ENCODE data around the gene CAMTA1. TPM values are rescaled to one million over a fixed set of nuclear protein-coding genes. Genes with fewer than 3 reads are reported as not detected.

The CAMTA1 gene
- polyA plus RNA-seq, 1 donor from 2014 or later: 162 TPM

GRCh38 chr1:7151978-7152377 lies 366.7 kb downstream of the CAMTA1 start:
- H3K27ac ChIP-seq (ENCODE audit: low read length): no peak overlapping the region
- H3K27me3 ChIP-seq (ENCODE audit: insufficient read depth, low read depth, low read length): no peaks in the 10 kb centered on the region
- TF ChIP-seq TAF1 (IDR thresholded peaks at IDR 0.05; ENCODE audit: low read depth) (no peak), RAD21 (conservative IDR thresholded peaks at IDR 0.05) (no peak), EZH2 (IDR thresholded peaks at IDR 0.05; ENCODE audit: borderline replicate concordance, insufficient read depth, low read length, poor library complexity, severe bottlenecking) (no peak), MXI1 (conservative IDR thresholded peaks at IDR 0.05; ENCODE audit: poor library complexity, severe bottlenecking) (no peak), POLR2AphosphoS5 (IDR thresholded peaks at IDR 0.05) (no peak), EP300 (conservative IDR thresholded peaks at IDR 0.05; ENCODE audit: poor library complexity, severe bottlenecking) (no peak), CTCF (IDR thresholded peaks at IDR 0.05; ENCODE audit: poor library complexity, severe bottlenecking) (no peak), SMC3 (conservative IDR thresholded peaks at IDR 0.05; ENCODE audit: poor library complexity) (no peak)
- TF ChIP-seq, protein P1, sequence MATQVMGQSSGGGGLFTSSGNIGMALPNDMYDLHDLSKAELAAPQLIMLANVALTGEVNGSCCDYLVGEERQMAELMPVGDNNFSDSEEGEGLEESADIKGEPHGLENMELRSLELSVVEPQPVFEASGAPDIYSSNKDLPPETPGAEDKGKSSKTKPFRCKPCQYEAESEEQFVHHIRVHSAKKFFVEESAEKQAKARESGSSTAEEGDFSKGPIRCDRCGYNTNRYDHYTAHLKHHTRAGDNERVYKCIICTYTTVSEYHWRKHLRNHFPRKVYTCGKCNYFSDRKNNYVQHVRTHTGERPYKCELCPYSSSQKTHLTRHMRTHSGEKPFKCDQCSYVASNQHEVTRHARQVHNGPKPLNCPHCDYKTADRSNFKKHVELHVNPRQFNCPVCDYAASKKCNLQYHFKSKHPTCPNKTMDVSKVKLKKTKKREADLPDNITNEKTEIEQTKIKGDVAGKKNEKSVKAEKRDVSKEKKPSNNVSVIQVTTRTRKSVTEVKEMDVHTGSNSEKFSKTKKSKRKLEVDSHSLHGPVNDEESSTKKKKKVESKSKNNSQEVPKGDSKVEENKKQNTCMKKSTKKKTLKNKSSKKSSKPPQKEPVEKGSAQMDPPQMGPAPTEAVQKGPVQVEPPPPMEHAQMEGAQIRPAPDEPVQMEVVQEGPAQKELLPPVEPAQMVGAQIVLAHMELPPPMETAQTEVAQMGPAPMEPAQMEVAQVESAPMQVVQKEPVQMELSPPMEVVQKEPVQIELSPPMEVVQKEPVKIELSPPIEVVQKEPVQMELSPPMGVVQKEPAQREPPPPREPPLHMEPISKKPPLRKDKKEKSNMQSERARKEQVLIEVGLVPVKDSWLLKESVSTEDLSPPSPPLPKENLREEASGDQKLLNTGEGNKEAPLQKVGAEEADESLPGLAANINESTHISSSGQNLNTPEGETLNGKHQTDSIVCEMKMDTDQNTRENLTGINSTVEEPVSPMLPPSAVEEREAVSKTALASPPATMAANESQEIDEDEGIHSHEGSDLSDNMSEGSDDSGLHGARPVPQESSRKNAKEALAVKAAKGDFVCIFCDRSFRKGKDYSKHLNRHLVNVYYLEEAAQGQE (IDR thresholded peaks at IDR 0.05; ENCODE audit: borderline replicate concordance): no peak
- no peaks in the 10 kb centered on the region for H3K36me3 ChIP-seq (ENCODE audit: insufficient read depth, low read length)
- no peak overlapping the region for H2AFZ ChIP-seq (ENCODE audit: low read depth, low read length)
- H4K20me1 ChIP-seq (ENCODE audit: insufficient read depth): no peaks in the 10 kb centered on the region
- no peaks in the 10 kb centered on the region for H3K79me2 ChIP-seq (replicated peaks; ENCODE audit: insufficient read depth, low read length)
- no peak overlapping the region for H3K4me2 ChIP-seq (ENCODE audit: low read length)
- H3K9me3 ChIP-seq (ENCODE audit: low read length): no peaks in the 10 kb centered on the region
- no peak overlapping the region for H3K4me3 ChIP-seq (ENCODE audit: low read length)
- no peaks in the 10 kb centered on the region for H3K9me2 ChIP-seq (ENCODE audit: insufficient read depth, low read length)
- no peaks in the 10 kb centered on the region for H3F3A ChIP-seq (ENCODE audit: insufficient read depth, low read length, poor library complexity, severe bottlenecking)
- no peak overlapping the region for H3K9ac ChIP-seq (ENCODE audit: low read length)

DNA sequence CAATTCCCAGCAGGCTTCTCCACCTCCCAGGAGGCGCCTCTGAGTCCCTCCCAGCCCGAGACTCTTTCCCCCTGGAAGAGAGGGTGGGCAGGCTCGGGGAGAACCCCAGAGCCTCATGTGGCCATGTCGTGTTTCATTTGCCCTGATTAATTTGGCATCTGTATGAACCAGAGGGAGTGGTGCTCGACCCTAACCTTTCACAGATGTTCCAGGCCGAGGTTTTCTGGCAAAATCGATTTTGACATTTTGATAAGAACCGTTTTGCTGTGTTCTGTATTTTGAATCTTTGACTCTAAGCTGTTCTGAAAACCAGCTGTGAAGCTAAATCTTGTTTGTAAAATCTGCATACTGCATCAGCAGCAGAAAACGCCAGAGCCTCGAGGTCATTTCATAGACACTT lies 367.4 kb downstream of the CAMTA1 start:
- TF ChIP-seq MXI1 (conservative IDR thresholded peaks at IDR 0.05; ENCODE audit: poor library complexity, severe bottlenecking) (no peak), CTCF (IDR thresholded peaks at IDR 0.05; ENCODE audit: poor library complexity, severe bottlenecking) (no peak), SMC3 (conservative IDR thresholded peaks at IDR 0.05; ENCODE audit: poor library complexity) (no peak), POLR2AphosphoS5 (IDR thresholded peaks at IDR 0.05) (no peak), EZH2 (IDR thresholded peaks at IDR 0.05; ENCODE audit: borderline replicate concordance, insufficient read depth, low read length, poor library complexity, severe bottlenecking) (no peak), TAF1 (IDR thresholded peaks at IDR 0.05; ENCODE audit: low read depth) (no peak), EP300 (conservative IDR thresholded peaks at IDR 0.05; ENCODE audit: poor library complexity, severe bottlenecking) (no peak), RAD21 (conservative IDR thresholded peaks at IDR 0.05) (no peak)
- TF ChIP-seq, protein P1 (IDR thresholded peaks at IDR 0.05; ENCODE audit: borderline replicate concordance): no peak
- Histone ChIP-seq H3K27ac (ENCODE audit: low read length) (no peak overlapping the region), H3K79me2 (replicated peaks; ENCODE audit: insufficient read depth, low read length) (no peaks in the 10 kb centered on the region), H3K9me3 (ENCODE audit: low read length) (no peaks in the 10 kb centered on the region), H3K9me2 (ENCODE audit: insufficient read depth, low read length) (no peaks in the 10 kb centered on the region), H3F3A (ENCODE audit: insufficient read depth, low read length, poor library complexity, severe bottlenecking) (no peaks in the 10 kb centered on the region), H3K4me3 (ENCODE audit: low read length) (no peak overlapping the region), H2AFZ (ENCODE audit: low read depth, low read length) (no peak overlapping the region), H4K20me1 (ENCODE audit: insufficient read depth) (no peaks in the 10 kb centered on the region), H3K4me2 (ENCODE audit: low read length) (no peak overlapping the region), H3K9ac (ENCODE audit: low read length) (no peak overlapping the region), H3K36me3 (ENCODE audit: insufficient read depth, low read length) (no peaks in the 10 kb centered on the region), H3K27me3 (ENCODE audit: insufficient read depth, low read depth, low read length) (no peaks in the 10 kb centered on the region)

Data from neural cell (in vitro differentiated cells).